Measurements from ENCODE around the gene ADAMTSL1.

DNA sequence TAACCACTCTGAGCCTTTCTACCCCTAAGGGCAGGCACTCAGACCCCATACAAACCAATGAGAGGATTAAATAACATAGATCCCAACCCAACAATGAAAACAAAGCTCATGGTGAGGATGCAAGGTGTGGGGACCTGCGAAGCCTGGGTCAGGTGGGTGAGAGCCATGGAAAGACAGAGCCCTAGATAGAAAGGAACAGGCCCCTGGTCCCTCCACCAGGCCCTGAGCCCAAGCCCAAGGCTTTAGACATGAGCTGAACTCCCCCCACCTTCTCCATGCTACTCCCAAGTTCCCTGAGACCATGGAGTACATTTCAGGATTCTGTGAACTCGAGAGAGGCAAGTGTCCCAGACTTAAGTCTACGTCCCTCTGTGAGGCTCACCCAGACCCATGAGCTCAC lies 452.6 kb downstream of the ADAMTSL1 start:
- TF ChIP-seq EP300 (IDR thresholded peaks at IDR 0.05), result no peak
- no peak for TF ChIP-seq POLR2A (IDR thresholded peaks at IDR 0.05)
- TF ChIP-seq, protein P1, sequence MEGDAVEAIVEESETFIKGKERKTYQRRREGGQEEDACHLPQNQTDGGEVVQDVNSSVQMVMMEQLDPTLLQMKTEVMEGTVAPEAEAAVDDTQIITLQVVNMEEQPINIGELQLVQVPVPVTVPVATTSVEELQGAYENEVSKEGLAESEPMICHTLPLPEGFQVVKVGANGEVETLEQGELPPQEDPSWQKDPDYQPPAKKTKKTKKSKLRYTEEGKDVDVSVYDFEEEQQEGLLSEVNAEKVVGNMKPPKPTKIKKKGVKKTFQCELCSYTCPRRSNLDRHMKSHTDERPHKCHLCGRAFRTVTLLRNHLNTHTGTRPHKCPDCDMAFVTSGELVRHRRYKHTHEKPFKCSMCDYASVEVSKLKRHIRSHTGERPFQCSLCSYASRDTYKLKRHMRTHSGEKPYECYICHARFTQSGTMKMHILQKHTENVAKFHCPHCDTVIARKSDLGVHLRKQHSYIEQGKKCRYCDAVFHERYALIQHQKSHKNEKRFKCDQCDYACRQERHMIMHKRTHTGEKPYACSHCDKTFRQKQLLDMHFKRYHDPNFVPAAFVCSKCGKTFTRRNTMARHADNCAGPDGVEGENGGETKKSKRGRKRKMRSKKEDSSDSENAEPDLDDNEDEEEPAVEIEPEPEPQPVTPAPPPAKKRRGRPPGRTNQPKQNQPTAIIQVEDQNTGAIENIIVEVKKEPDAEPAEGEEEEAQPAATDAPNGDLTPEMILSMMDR (IDR thresholded peaks at IDR 0.05), result no peak
- TF ChIP-seq POLR2AphosphoS5 (IDR thresholded peaks at IDR 0.05), result no peak

Measured in suprapubic skin (tissue), 4 donors.